PC-9 (cell line): Measurements from ENCODE around the gene HNRNPAB. TPM values are rescaled to one million over a fixed set of nuclear protein-coding genes. Genes with fewer than 3 reads are reported as not detected.

ENCODE experiments used
- BruUV-seq: library from RNA; stranded (reverse); fragments of 400-500 nt; replicated peaks from 2 replicates; lab custom pipeline; 2021; lab: Mats Ljungman, UMichigan
- CTCF ChIA-PET: fragments of 300-600 bp; sonication (Branson Sonifier 250); formaldehyde crosslinking; loops from one replicate; lab custom pipeline; 2022; ENCODE audit warnings: antibody characterized with exemption; lab: Charles Lee
- POLR2A ChIA-PET: fragments of 300-600 bp; sonication (Branson Sonifier 250); formaldehyde crosslinking; loops from one replicate; lab custom pipeline; 2022; ENCODE audit warnings: antibody characterized with exemption; ENCODE audit not compliant: unreplicated experiment; lab: Charles Lee
- DNase-seq, 2 experiments: peaks; one replicate each; pipeline versions ENCODE4 v3.0.0 to v3.0.0-alpha.2; 2015 to 2022; ENCODE audit warnings: mixed read lengths in 1 of 2
- H2AFZ ChIP-seq: fragments of 200-600 bp; sonication (generic); 2 replicates; pipeline ENCODE4 v1.8.1; 2017; ENCODE audit warnings: antibody characterized with exemption
- H3F3A ChIP-seq: fragments of 200-600 bp; sonication (generic); 2 replicates; pipeline ENCODE4 v1.8.1; 2017; ENCODE audit warnings: antibody characterized with exemption, mild to moderate bottlenecking, low read depth; ENCODE audit not compliant: insufficient read depth
- H3K27ac ChIP-seq: fragments of 200-600 bp; sonication (generic); 2 replicates; pipeline ENCODE4 v1.6.1; 2016; ENCODE audit warnings: mixed run types
- H3K27me3 ChIP-seq: fragments of 200-600 bp; sonication (generic); 2 replicates; pipeline ENCODE4 v1.6.1; 2016; ENCODE audit warnings: low read depth, mixed run types; ENCODE audit not compliant: insufficient read depth
- H3K36me3 ChIP-seq: fragments of 200-600 bp; sonication (generic); 2 replicates; pipeline ENCODE4 v1.6.1; 2016; ENCODE audit warnings: low read depth, mixed run types
- H3K4me1 ChIP-seq: fragments of 200-600 bp; sonication (generic); replicated peaks from 2 replicates; pipeline ENCODE4 v1.6.1; 2016; ENCODE audit warnings: mixed run types; ENCODE audit not compliant: insufficient read depth
- H3K4me2 ChIP-seq: fragments of 200-600 bp; sonication (generic); 2 replicates; pipeline ENCODE4 v1.6.1; 2017; ENCODE audit warnings: mixed run types
- H3K4me3 ChIP-seq: fragments of 200-600 bp; sonication (generic); 2 replicates; pipeline ENCODE4 v1.6.1; 2016; ENCODE audit warnings: mixed run types
- H3K79me2 ChIP-seq: fragments of 200-600 bp; sonication (generic); 2 replicates; pipeline ENCODE4 v1.6.1; 2017; ENCODE audit warnings: low read depth, mixed run types
- H3K9me2 ChIP-seq: fragments of 200-600 bp; sonication (generic); 2 replicates; pipeline ENCODE4 v1.8.1; 2017; ENCODE audit warnings: mild to moderate bottlenecking; ENCODE audit not compliant: insufficient read depth
- H3K9me3 ChIP-seq: fragments of 200-600 bp; sonication (generic); 2 replicates; pipeline ENCODE4 v1.8.1; 2016; ENCODE audit warnings: low read depth; ENCODE audit not compliant: insufficient read depth
- H4K20me1 ChIP-seq: fragments of 200-600 bp; sonication (generic); 2 replicates; pipeline ENCODE4 v1.8.1; 2017; ENCODE audit not compliant: insufficient read depth
- CTCF ChIP-seq: fragments of 200-600 bp; sonication (generic); conservative IDR thresholded peaks from 2 replicates; pipeline ENCODE4 v1.6.1; 2017; ENCODE audit warnings: mixed run types, antibody characterized with exemption, mild to moderate bottlenecking, moderate library complexity
- EZH2 ChIP-seq: fragments of 200-600 bp; sonication (generic); IDR thresholded peaks from 2 replicates; pipeline ENCODE4 v1.8.0; 2017; ENCODE audit warnings: antibody characterized with exemption, low read depth
- intact Hi-C: fragments of 100-400 bp; cut with micrococcal nuclease; formaldehyde crosslinking; loops from one replicate; pipeline ENCODE4 v1.10.0; 2022; ENCODE audit not compliant: unreplicated experiment
- total RNA-seq: library from RNA; stranded (reverse); gene quantifications from 2 replicates; pipeline ENCODE4 v1.2.3, GENCODE V29; 2021

HNRNPAB gene
- total RNA-seq, 1 experiment from 2014 or later: 193 TPM

- Histone ChIP-seq H3K4me1 (no peaks in the 10 kb centered on the region), H3K9me3 (no peaks in the 10 kb centered on the region), H2AFZ (no peak overlapping the region), H3K4me3 (no peak overlapping the region), H4K20me1 (no peaks in the 10 kb centered on the region), H3K9me2 (no peaks in the 10 kb centered on the region), H3K27me3 (peaks cover 66% of the 10 kb centered on the region), H3K79me2 (no peaks in the 10 kb centered on the region), H3K4me2 (no peak overlapping the region), H3K36me3 (no peaks in the 10 kb centered on the region), H3F3A (no peaks in the 10 kb centered on the region), H3K27ac (no peak overlapping the region)
- no TSS peak for BruUV-seq
- intact Hi-C loops: no loop called here
- no peak for TF ChIP-seq CTCF
- no peak for TF ChIP-seq EZH2
- DNase-seq: no peak
- CTCF ChIA-PET: no interaction called here
- POLR2A ChIA-PET: no interaction called here
Observed at GRCh38 chr5:178256746-178257145, 52.4 kb downstream of the HNRNPAB start.

GRCh38 chr5:178257650-178258049 is 53.3 kb downstream of the HNRNPAB start:
- intact Hi-C loops: no loop called here
- POLR2A ChIA-PET: no interaction called here

GRCh38 chr5:178259623-178260536 is 55.5 kb downstream of the HNRNPAB start:
- no peaks in the 10 kb centered on the region for H3F3A ChIP-seq
- no peaks in the 10 kb centered on the region for H3K9me3 ChIP-seq
- POLR2A ChIA-PET: no interaction called here
- H2AFZ ChIP-seq: no peak overlapping the region
- H3K27me3 ChIP-seq: peaks cover 88% of the 10 kb centered on the region
- H3K4me2 ChIP-seq: no peak overlapping the region
- no peak for TF ChIP-seq CTCF
- no peak for TF ChIP-seq EZH2
- H3K36me3 ChIP-seq: no peaks in the 10 kb centered on the region
- intact Hi-C loops: no loop called here
- H3K9me2 ChIP-seq: no peaks in the 10 kb centered on the region
- no peaks in the 10 kb centered on the region for H3K4me1 ChIP-seq
- H3K79me2 ChIP-seq: no peaks in the 10 kb centered on the region
- no peaks in the 10 kb centered on the region for H4K20me1 ChIP-seq
- no TSS peak for BruUV-seq
- no peak for DNase-seq
- no peak overlapping the region for H3K27ac ChIP-seq
- CTCF ChIA-PET: interaction anchor here (0.6 kb wide), 1 partner anchor 1187 kb away, joined by 3 read pairs; no protein-coding TSS in a partner anchor
- no peak overlapping the region for H3K4me3 ChIP-seq

More at GRCh38 chr5:178257650-178258049, 53.3 kb downstream of the HNRNPAB start:
- H3K27ac ChIP-seq: no peak overlapping the region
- no peak overlapping the region for H3K4me2 ChIP-seq
- CTCF ChIA-PET: no interaction called here
- no peaks in the 10 kb centered on the region for H3F3A ChIP-seq
- no peaks in the 10 kb centered on the region for H3K9me3 ChIP-seq
- no peak overlapping the region for H2AFZ ChIP-seq
- no peaks in the 10 kb centered on the region for H3K79me2 ChIP-seq
- H3K9me2 ChIP-seq: no peaks in the 10 kb centered on the region
- H4K20me1 ChIP-seq: no peaks in the 10 kb centered on the region
- H3K36me3 ChIP-seq: no peaks in the 10 kb centered on the region
- no peak for DNase-seq
- H3K4me3 ChIP-seq: no peak overlapping the region
- no TSS peak for BruUV-seq
- peaks cover 72% of the 10 kb centered on the region for H3K27me3 ChIP-seq
- H3K4me1 ChIP-seq: no peaks in the 10 kb centered on the region
- TF ChIP-seq CTCF: no peak
- no peak for TF ChIP-seq EZH2

Other genes with a start within 250 kb of the HNRNPAB start
- gene PROP1, start 208.3 kb upstream of the HNRNPAB start, total RNA-seq: not detected in 2 replicates
- 0.81 and 1.1 TPM in 2 replicates for gene N4BP3, start 91.0 kb upstream of the HNRNPAB start, total RNA-seq
- 30.3 and 35.1 TPM in 2 replicates for gene RMND5B, start 73.5 kb upstream of the HNRNPAB start, total RNA-seq
- gene NHP2, start 50.6 kb upstream of the HNRNPAB start, total RNA-seq: 221 and 229 TPM in 2 replicates
- not detected in 2 replicates for gene GMCL2, start 17.2 kb upstream of the HNRNPAB start, total RNA-seq
- 61.3 and 73.7 TPM in 2 replicates for gene PHYKPL, start 28.3 kb downstream of the HNRNPAB start, total RNA-seq